ENCODE results near the gene RAB42. TPM values are rescaled to one million over a fixed set of nuclear protein-coding genes. Genes with fewer than 3 reads are reported as not detected.
"Not testable (repeated sequence)": the region's sequence is repeated elsewhere in the genome, so short reads cannot be mapped to it uniquely, and the experiment has no call there.

RAB42 gene
- total RNA-seq, 2 donors from 2014 or later = 0.99 to 2.3 TPM

DNA sequence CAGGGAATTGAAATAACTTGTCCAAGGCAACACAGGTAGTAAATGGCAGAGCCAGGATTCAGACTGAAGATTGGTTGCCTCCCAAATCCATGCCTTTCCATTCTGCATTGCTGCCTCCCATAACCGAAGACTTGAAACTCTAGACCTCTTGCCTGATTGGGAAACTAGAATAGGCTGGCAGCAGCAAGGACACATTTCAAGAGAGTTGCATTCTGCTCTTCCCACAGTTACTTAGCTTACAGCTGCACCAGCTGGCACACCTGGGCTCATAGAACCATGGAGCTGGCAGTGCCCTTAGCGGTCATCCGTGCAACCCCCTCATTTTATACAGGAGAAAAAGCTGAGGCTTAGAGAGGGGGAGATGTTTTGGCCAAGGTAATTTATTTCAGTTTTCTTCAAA is 31.2 kb upstream of the RAB42 start:
- Histone ChIP-seq H3K36me3 (no peaks in the 10 kb centered on the region), H3K4me1 (no peaks in the 10 kb centered on the region), H3K9ac (ENCODE audit: low read depth in 2 of 2, low read length in 2 of 2) (no peak overlapping the region), H3K27ac (no peak overlapping the region), H3K27me3 (no peaks in the 10 kb centered on the region), H3K9me3 (no peaks in the 10 kb centered on the region), H3K4me3 (no peak overlapping the region)
- TF ChIP-seq, protein P1, sequence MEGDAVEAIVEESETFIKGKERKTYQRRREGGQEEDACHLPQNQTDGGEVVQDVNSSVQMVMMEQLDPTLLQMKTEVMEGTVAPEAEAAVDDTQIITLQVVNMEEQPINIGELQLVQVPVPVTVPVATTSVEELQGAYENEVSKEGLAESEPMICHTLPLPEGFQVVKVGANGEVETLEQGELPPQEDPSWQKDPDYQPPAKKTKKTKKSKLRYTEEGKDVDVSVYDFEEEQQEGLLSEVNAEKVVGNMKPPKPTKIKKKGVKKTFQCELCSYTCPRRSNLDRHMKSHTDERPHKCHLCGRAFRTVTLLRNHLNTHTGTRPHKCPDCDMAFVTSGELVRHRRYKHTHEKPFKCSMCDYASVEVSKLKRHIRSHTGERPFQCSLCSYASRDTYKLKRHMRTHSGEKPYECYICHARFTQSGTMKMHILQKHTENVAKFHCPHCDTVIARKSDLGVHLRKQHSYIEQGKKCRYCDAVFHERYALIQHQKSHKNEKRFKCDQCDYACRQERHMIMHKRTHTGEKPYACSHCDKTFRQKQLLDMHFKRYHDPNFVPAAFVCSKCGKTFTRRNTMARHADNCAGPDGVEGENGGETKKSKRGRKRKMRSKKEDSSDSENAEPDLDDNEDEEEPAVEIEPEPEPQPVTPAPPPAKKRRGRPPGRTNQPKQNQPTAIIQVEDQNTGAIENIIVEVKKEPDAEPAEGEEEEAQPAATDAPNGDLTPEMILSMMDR (IDR thresholded peaks at IDR 0.05) = no peak
- intact Hi-C loops (cut with DNase I) = no loop called here
- DNase-seq = no peak

DNA sequence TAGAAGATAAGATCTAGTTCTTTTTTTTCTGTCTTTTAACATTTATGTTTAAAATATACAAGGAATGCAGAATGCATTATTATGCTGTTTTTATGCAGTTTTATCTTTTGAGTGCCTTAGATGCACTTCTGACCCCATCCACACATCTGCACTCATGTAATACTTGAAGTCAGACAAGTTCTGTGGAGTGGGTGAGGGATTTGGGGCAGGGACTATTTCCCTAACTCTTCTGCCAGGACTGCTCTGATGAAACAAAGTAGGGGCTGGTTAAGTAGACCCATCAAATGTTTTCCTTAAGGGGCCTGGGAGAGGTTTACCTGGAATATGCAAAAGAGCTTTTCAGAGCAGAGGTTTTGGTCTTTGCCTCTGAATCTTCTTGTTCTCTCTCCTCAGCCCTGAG is 27.8 kb upstream of the RAB42 start:
- DNase-seq = no peak
- Histone ChIP-seq H3K9ac (ENCODE audit: low read depth in 2 of 2, low read length in 2 of 2) (no peak overlapping the region), H3K36me3 (no peaks in the 10 kb centered on the region), H3K9me3 (no peaks in the 10 kb centered on the region), H3K4me3 (no peak overlapping the region), H3K4me1 (no peaks in the 10 kb centered on the region), H3K27ac (no peak overlapping the region), H3K27me3 (no peaks in the 10 kb centered on the region)
- TF ChIP-seq, protein P1 (IDR thresholded peaks at IDR 0.05) = no peak
- intact Hi-C loops (cut with DNase I) = no loop called here

GRCh38 chr1:28565040-28565439 is 27.0 kb upstream of the RAB42 start:
- no peaks in the 10 kb centered on the region for H3K4me1 ChIP-seq
- intact Hi-C loops (cut with DNase I) = no loop called here
- TF ChIP-seq, protein P1 (IDR thresholded peaks at IDR 0.05) = no peak
- H3K27me3 ChIP-seq = no peaks in the 10 kb centered on the region
- H3K36me3 ChIP-seq = no peaks in the 10 kb centered on the region
- DNase-seq = no peak
- no peaks in the 10 kb centered on the region for H3K9me3 ChIP-seq
- no peak overlapping the region for H3K9ac ChIP-seq (ENCODE audit: low read depth in 2 of 2, low read length in 2 of 2)
- no peak overlapping the region for H3K4me3 ChIP-seq
- H3K27ac ChIP-seq = no peak overlapping the region

- intact Hi-C loops (cut with DNase I) = no loop called here
- Histone ChIP-seq H3K27ac (no peak overlapping the region), H3K9me3 (no peaks in the 10 kb centered on the region), H3K9ac (ENCODE audit: low read depth in 2 of 2, low read length in 2 of 2) (no peak overlapping the region), H3K4me3 (no peak overlapping the region), H3K36me3 (no peaks in the 10 kb centered on the region), H3K4me1 (no peaks in the 10 kb centered on the region), H3K27me3 (no peaks in the 10 kb centered on the region)
- DNase-seq = no peak
- TF ChIP-seq, protein P1 (IDR thresholded peaks at IDR 0.05) = no peak
Measured at GRCh38 chr1:28565726-28566125, 26.3 kb upstream of the RAB42 start.

- intact Hi-C loops (cut with DNase I) = no loop called here
- H3K9ac ChIP-seq (ENCODE audit: low read depth in 2 of 2, low read length in 2 of 2) = no peak overlapping the region
- H3K4me1 ChIP-seq = no peaks in the 10 kb centered on the region
- no peaks in the 10 kb centered on the region for H3K27me3 ChIP-seq
- H3K9me3 ChIP-seq = no peaks in the 10 kb centered on the region
- TF ChIP-seq, protein P1 (IDR thresholded peaks at IDR 0.05) = no peak
- no peak overlapping the region for H3K4me3 ChIP-seq
- no peak for DNase-seq
- H3K36me3 ChIP-seq = no peaks in the 10 kb centered on the region
- H3K27ac ChIP-seq = no peak overlapping the region
Measured at GRCh38 chr1:28566931-28567330, 25.1 kb upstream of the RAB42 start.

DNA sequence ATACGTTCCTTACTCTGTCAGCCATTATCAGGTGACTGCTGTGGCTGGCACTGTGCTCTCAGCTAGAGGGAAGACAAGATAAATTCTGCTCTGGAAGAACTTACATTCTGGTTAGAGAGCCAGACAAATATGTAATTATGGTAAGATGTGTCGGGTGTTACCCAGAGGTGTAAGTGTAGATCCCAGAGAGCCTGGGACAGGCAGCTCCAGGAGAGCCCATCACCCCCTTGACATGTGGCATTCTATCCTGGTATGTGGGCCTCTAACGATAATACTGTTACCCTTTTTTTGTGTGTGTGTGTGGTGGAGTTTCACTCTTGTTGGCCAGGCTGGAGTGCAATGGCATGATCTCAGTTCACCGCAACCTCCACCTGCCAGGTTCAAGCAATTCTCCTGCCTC is 20.2 kb upstream of the RAB42 start:
- TF ChIP-seq, protein P1 (IDR thresholded peaks at IDR 0.05) = no peak
- Histone ChIP-seq H3K4me3 (no peak overlapping the region), H3K27me3 (no peaks in the 10 kb centered on the region), H3K36me3 (no peaks in the 10 kb centered on the region), H3K4me1 (no peaks in the 10 kb centered on the region), H3K9me3 (no peaks in the 10 kb centered on the region), H3K27ac (no peak overlapping the region), H3K9ac (ENCODE audit: low read depth in 2 of 2, low read length in 2 of 2) (no peak overlapping the region)
- intact Hi-C loops (cut with DNase I) = no loop called here
- no peak for DNase-seq

DNA sequence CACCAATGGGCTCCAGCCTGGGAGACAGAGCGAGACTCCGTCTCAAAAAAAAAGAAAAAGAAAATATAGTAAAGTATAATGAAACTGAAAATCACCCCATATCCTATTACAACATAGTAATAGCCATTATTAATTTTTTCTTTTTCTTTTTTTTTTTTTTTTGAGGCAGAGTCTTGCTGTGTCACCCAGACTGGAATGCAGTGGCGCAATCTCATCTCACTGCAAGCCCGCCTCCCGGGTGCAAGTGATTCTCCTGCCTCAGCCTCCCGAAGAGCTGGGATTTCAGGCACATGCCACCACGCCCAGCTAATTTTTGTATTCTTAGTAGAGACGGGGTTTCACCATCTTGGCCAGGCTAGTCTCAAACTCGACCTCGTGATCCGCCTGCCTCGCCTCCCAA is 19.2 kb upstream of the RAB42 start:
- intact Hi-C loops (cut with DNase I); H3K4me1 ChIP-seq; H3K4me3 ChIP-seq; H3K27me3 ChIP-seq; DNase-seq; H3K9me3 ChIP-seq; H3K9ac ChIP-seq (ENCODE audit: low read depth in 2 of 2, low read length in 2 of 2); H3K27ac ChIP-seq; H3K36me3 ChIP-seq: not testable (repeated sequence)

Measured in colonic mucosa (tissue), 4 donors.